Epithelial cell of prostate (primary cell): ENCODE data around the gene ARID1B.

Experiments
- DNase-seq: peaks from one replicate; pipeline ENCODE4 v3.0.0-alpha.2; 2011; ENCODE audit warnings: low read depth, low spot score
- H3K27ac ChIP-seq: fragments of 450-650 bp; 2 replicates; pipeline ENCODE4 v1.5.1; 2017; ENCODE audit warnings: mild to moderate bottlenecking

ARID1B gene

GRCh38 chr6:156873654-156874380, 96.6 kb downstream of the ARID1B start:
- no peak for DNase-seq

GRCh38 chr6:156875062-156875461, 97.9 kb downstream of the ARID1B start:
- H3K27ac ChIP-seq = no peak overlapping the region
- DNase-seq = no peak

More at GRCh38 chr6:156873654-156874380, 96.6 kb downstream of the ARID1B start:
- H3K27ac ChIP-seq = no peak overlapping the region

GRCh38 chr6:156876302-156876701, 99.1 kb downstream of the ARID1B start:
- DNase-seq = no peak
- no peak overlapping the region for H3K27ac ChIP-seq

DNA sequence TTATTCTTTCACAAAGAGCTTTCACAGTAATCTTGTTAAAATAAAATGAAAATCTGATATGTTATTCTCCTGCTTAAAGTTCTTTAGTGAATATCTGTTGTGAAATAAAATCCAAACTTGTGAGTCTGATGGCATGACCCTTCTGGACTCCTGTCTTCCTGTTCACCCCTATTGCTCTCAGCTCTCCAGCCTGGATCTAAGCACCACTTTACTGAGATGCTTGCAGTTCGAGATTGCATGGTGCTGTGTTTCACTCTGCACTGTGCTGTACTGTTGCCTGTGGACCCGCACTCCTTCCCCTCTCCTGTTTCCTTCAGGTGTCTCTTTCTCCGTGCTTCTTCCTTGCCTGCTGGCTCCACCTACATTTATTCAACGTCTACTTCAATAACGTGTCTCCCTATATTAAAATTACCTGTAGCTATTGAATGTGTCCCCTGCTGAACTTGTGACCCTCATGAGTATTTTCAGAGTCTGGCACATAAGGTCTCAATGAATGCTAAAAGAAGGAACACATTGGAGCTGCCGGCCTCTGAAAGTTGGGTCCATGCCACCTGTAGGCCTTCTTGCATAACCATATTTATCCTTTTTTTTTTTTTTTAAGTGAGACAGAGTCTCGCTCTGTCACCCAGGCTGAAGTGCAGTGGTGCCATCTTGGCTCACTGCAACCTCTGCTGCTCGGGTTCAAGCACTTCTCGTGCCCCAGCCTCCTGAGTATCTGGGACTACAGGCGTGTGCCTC, 100.1 kb downstream of the ARID1B start:
- DNase-seq = no peak
- no peak overlapping the region for H3K27ac ChIP-seq

- no peak for DNase-seq
- no peak overlapping the region for H3K27ac ChIP-seq
Measured at GRCh38 chr6:156878681-156879080, 101.5 kb downstream of the ARID1B start.

- DNase-seq = no peak
- H3K27ac ChIP-seq = no peak overlapping the region
Measured at GRCh38 chr6:156879186-156879585, 102.0 kb downstream of the ARID1B start.

- H3K27ac ChIP-seq = no peak overlapping the region
- no peak for DNase-seq
Measured at GRCh38 chr6:156879591-156879990, 102.4 kb downstream of the ARID1B start.

DNA sequence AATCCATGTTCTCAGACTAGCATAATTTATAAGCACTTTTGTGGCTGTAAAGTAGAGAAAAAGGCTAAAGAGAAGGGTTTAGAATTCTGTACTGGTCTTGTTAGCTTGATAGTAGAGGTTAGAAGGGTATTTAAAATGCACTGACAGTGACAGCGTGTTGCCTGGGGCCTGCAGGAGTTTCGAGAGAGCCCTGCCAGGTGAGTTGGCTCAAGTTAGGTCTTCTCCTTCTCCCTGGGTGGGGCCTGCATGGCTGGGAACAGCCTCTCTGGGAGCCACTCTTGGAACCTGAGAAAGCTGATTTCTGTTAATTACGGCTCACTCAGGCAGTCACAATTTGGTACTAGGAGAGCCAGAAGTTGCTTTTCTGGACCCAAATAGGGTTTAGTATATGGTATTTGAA, 103.7 kb downstream of the ARID1B start:
- no peak for DNase-seq

GRCh38 chr6:156881687-156882629, 104.8 kb downstream of the ARID1B start:
- DNase-seq = no peak
- no peak overlapping the region for H3K27ac ChIP-seq

More for the DNA sequence above, 103.7 kb downstream of the ARID1B start:
- H3K27ac ChIP-seq = no peak overlapping the region

DNA sequence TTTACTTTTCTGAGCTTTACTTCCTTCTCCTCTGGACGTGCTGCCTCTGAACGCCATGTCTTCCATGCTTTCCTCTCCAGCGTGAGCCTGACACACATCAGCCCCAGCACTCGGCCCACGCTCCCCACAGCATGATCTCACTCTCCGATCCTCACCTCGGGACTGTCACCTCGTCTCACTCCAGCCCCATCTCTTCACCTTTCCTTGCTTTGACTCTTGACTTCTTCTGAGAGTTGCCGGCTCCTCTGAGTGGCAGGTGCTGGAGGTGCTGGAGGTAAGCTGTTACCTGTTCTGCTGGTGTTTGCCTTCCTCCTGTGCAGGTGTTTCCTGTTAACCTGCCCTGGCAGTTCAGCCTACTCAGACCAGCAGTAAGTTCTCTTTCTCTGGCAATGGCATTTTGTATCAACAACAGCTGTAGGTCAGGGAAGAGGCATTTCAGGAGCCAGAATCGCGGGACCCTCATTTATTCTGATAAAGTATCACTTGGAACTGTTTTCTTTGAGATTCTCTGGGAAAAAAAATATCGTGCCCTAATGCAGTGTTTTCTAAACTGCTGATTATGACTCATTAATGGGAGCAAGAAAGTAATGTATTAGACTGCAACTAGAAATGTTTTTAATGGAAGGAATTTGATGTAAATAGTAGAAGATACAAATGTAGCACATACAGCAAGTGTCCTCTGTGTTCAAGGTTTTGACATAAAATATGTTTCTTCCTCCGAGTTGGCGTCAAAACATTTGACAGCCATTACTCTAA, 106.5 kb downstream of the ARID1B start:
- DNase-seq = no peak
- peak overlapping the region; percentile 26 for H3K27ac ChIP-seq

DNA sequence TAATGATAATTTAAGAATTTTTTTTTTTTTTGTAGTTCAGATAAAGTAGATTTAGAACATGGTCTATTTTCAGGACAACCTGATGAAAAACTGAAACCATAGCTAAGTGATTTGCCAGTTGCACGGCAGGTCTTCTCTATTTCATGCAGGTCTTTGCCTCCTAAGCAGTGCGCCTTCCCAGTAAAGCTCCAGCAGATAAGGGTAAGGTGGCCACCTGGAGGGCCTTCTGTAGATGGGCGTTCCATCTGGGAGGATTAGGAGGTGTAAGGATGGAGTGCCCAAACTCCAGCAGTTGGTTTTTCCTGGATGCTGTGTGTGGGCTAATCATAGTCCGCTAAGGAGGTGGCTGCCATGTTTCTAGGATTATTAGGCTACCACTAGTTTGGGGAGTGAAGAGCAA, 107.1 kb downstream of the ARID1B start:
- DNase-seq = no peak
- H3K27ac ChIP-seq = no peak overlapping the region

- no peak overlapping the region for H3K27ac ChIP-seq
- DNase-seq = no peak
Measured at GRCh38 chr6:156885562-156885961, 108.4 kb downstream of the ARID1B start.

GRCh38 chr6:156886409-156886808, 109.2 kb downstream of the ARID1B start:
- no peak overlapping the region for H3K27ac ChIP-seq
- no peak for DNase-seq

DNA sequence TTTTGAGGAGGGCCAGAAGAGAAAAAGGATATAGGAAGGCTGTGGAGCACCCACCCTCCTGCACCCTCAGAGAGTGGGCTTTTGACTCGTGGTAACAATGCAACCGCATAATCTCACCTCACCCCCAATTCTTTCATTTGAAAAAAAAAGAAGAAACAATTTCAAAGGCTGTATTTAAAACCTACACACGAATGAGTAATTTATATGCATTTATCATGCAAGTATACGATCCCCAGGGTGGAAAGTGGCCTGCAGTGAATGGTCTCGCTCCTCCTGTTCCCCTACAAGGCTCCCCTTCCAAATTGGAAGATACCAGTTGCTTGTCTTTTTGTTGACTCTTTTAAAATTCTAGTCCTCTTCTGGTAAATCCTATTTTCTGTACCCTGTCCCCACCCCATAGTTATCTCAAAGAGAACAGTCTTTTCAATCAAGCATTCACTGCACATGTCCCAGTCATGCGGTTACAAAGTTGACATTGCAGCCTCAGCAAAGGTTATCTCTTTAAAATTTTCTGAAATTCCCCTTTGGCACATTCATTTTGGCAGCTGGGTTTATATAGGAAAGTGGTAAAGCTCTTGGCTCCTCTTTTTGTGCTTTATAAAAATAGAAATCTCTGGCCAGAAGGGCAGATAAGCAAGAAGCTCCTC, 110.6 kb downstream of the ARID1B start:
- no peak for DNase-seq
- H3K27ac ChIP-seq = no peak overlapping the region

DNA sequence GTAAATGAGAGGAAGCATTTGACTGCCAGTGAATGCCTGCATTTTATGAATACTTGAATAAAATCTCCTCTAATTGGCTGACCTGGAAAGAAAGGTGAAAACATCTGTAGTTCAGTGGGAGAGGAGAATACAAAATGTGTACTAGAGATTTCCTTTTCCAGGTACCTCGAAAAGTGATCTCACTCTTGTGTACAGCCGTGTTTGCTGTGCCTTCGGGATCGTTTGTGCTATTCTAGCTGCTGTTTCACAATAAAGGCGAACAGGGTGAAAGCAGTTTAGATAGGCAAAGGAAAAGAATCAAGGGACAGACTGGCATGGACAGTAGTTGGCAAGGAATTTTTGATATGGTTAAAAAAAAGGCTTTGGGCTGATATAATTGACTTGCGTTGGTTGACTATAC, 112.3 kb downstream of the ARID1B start:
- DNase-seq = no peak
- H3K27ac ChIP-seq = no peak overlapping the region

- no peak for DNase-seq
- no peak overlapping the region for H3K27ac ChIP-seq
Measured at GRCh38 chr6:156889986-156890385, 112.8 kb downstream of the ARID1B start.

GRCh38 chr6:156890627-156891314, 113.6 kb downstream of the ARID1B start:
- no peak overlapping the region for H3K27ac ChIP-seq
- DNase-seq = no peak

DNA sequence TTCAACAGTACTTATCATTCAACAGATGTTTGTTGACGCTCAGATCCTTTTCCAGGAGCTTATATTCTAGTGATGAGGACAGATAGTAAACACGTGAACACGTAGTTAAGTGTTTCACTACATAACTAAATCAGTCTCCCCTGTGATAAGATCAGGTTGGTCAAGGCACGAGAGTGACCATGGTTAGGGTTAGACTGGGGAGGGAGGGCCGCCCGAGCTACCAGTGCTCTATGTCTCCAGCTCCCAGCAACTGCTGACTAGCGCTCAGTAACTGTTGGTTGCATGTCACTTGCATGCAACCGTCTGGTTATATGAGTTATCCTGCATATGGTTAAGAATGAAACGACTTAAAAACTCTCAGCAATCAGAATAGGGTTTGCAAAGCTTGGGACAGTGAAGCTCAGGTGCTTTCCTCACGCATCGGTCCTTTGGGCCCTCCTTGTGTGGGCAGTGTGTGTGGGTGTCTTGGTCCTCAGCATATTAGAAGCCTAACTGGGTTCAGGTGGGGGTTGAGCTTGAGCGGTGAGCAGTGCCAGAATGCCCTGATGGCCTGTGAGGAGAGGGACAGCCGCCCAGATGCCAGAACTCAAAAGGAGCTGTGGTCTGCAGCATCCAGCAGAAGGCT, 120.8 kb downstream of the ARID1B start:
- no peak overlapping the region for H3K27ac ChIP-seq
- DNase-seq = no peak
